ENCODE data around the gene CD63. TPM values are rescaled to one million over a fixed set of nuclear protein-coding genes. Genes with fewer than 3 reads are reported as not detected.

CD63 gene
- polyA plus RNA-seq, 4 donors = 674 to 736 (median 700) TPM

DNA sequence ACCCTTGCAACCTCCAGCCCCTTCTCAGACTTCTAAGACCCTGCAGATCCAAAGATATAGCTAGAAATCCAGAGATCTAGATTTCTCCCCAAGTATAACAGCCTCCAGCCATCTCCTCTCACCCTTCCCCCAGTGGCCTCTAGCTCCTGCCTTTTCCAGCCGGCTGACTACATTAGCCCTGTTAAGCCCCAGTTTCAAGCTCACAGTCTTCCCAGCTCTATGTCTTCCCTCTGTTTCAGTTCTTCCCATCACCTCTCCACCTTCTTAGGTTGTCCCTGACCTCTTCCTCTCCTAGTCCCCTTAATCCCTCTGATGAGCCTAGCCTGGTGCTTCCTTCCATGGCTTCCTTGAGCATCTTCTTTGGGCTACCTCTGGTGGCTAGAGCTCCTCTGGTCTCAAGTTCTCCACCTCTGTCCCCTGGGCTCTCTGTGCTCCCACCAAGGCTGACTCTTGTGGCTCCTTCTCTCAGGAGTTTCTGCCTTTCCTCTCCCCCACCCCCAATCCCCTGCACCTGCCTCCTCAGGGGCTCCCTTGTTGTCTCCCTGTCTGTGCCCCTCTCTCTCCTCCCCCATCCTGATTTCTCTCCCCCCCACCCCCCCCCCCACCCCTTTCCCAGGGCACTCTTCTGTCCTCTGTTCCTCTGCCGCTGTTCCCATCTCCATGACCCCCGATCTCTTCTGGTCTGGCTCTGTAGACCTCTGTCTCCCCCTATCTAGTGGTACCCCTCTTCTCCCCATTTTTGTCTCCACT, 13.3 kb upstream of the CD63 start:
- DNase-seq (ENCODE audit: low read depth in 4 of 4, low spot score in 3 of 4) = no peak

- no peak for DNase-seq (ENCODE audit: low read depth in 4 of 4, low spot score in 3 of 4)
Observed at GRCh38 chr12:55739025-55739378, 10.2 kb upstream of the CD63 start.

GRCh38 chr12:55738123-55739024, 9.6 kb upstream of the CD63 start:
- DNase-seq (ENCODE audit: low read depth in 4 of 4, low spot score in 3 of 4) = peak in 3 of 4 donors; percentile 85 to 90 (median 89)

- DNase-seq (ENCODE audit: low read depth in 4 of 4, low spot score in 3 of 4) = no peak
Observed at GRCh38 chr12:55737581-55738122, 8.8 kb upstream of the CD63 start.

GRCh38 chr12:55736780-55737580, 8.2 kb upstream of the CD63 start:
- peak in 1 of 4 donors; percentile 58 for DNase-seq (ENCODE audit: low read depth in 4 of 4, low spot score in 3 of 4)

GRCh38 chr12:55736076-55736475, 7.3 kb upstream of the CD63 start:
- DNase-seq (ENCODE audit: low read depth in 4 of 4, low spot score in 3 of 4) = no peak

DNA sequence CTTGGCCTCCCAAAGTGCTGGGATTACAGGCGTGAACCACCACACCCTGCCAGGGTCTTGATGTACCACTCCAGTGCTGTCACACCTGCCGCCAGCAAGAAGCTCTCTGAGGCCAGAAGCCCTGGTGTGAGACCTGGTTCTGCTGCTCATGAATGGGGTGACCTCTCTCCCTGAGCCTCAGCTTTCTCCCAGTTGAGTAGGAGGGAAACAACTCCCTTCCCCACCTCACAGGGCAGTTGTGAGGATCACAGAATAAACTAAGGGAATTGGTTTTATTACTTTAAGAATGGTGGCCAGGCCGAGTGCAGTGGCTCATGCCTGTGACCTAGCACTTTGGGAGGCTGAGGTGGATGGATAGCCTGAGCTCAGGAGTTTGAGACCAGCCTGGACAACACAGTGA, 5.8 kb upstream of the CD63 start:
- DNase-seq (ENCODE audit: low read depth in 4 of 4, low spot score in 3 of 4) = no peak

DNA sequence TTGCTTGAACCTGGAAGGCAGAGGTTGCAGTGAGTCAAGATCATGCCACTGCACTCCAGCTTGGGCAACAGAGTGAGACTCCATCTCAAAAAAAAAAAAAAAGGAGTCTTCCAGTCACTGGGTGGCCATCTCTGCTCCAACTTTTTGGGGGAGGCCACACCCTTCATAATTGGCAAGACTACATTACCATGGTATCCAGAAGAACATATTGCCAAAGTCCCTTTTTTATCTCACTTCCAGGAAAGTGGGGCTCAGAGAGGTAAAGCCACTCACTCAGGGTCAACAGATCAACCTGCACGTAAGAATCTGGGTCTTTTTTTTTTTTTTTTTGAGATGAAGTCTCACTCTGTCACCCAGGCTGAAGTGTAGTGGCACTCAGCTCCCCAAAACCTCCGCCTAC, 5.0 kb upstream of the CD63 start:
- no peak for DNase-seq (ENCODE audit: low read depth in 4 of 4, low spot score in 3 of 4)

GRCh38 chr12:55733021-55733555, 4.3 kb upstream of the CD63 start:
- DNase-seq (ENCODE audit: low read depth in 4 of 4, low spot score in 3 of 4) = no peak

DNA sequence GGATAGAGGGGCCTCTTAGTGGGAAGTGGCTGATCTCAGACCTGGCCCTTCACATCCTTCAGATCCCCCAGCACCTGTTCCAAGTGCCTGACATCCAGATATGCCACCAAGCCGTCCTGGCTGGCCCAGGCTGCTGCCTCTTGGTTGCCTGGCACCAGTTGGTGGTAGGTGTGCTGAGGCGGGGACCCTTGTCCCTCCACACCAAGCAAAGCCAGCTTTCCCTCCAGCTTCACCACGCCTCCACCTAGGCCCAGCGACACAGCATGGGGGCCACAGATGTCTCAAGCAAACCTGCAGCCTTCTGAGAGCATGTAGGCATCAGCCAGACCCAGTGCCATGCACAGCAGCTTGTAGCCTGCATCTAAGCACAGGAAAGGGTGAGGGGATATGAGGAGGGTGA, 3.5 kb upstream of the CD63 start:
- DNase-seq (ENCODE audit: low read depth in 4 of 4, low spot score in 3 of 4) = no peak

- DNase-seq (ENCODE audit: low read depth in 4 of 4, low spot score in 3 of 4) = no peak
Observed at GRCh38 chr12:55729819-55730818, 1.3 kb upstream of the CD63 start.

GRCh38 chr12:55728186-55728938, 447 bp downstream of the CD63 start:
- peak in 1 of 4 donors; percentile 54 for DNase-seq (ENCODE audit: low read depth in 4 of 4, low spot score in 3 of 4)

- DNase-seq (ENCODE audit: low read depth in 4 of 4, low spot score in 3 of 4) = no peak
Observed at GRCh38 chr12:55727643-55728185, 1.1 kb downstream of the CD63 start.

DNA sequence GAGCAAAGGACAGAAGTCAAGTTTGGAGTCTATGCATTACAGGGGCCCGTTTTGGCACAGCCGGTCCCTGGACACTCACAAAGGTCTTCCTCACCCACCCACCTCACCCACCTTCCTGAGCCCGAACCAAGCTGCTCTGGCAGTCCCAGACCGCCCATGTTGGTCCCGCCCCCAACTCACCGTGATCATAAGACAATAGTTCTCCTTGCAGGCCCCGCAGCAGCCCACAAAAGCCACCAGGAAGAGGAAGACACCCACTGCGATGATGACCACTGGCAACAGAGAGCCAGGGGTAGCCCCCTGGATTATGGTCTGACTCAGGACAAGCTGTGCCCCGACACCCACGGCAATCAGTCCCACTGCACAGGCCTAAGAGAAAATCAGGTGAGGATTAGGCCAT, 1.8 kb downstream of the CD63 start:
- no peak for DNase-seq (ENCODE audit: low read depth in 4 of 4, low spot score in 3 of 4)

- DNase-seq (ENCODE audit: low read depth in 4 of 4, low spot score in 3 of 4) = no peak
Observed at GRCh38 chr12:55725556-55725955, 3.3 kb downstream of the CD63 start.

DNA sequence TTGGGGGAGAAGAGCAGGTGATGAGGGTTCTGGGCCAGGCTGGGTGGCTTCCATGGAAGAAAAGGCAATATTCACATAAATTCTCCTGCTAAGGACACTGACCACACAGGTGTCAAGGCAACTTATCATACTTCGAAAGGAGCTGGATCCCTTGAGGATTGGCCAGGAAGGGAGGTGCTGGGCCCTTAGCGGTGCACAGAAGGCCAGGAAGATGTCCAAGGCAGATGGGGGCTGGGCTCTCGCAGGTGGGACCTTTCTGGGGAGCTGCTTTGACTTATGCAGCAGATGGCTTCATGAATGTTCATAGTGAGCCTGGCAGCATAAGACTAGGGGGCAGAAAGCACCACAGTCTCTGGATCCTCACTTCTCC, 3.9 kb downstream of the CD63 start:
- DNase-seq (ENCODE audit: low read depth in 4 of 4, low spot score in 3 of 4) = no peak

GRCh38 chr12:55724226-55724939, 4.4 kb downstream of the CD63 start:
- no peak for DNase-seq (ENCODE audit: low read depth in 4 of 4, low spot score in 3 of 4)
